GM19099 (cell line): ENCODE measurements around the gene MAN1C1.

Experiments
- POLR2A ChIP-seq: IDR thresholded peaks from 3 replicates; pipeline ENCODE4 v1.6.1; 2011; ENCODE audit warnings: low read depth; ENCODE audit not compliant: insufficient read length; ENCODE audit errors: extremely low read depth

Gene MAN1C1

GRCh38 chr1:25701030-25701785 lies 84.6 kb downstream of the MAN1C1 start:
- no peak for TF ChIP-seq POLR2A

- TF ChIP-seq POLR2A, result no peak
Observed at GRCh38 chr1:25702101-25702775, 85.6 kb downstream of the MAN1C1 start.

- no peak for TF ChIP-seq POLR2A
Observed at GRCh38 chr1:25703041-25703440, 86.5 kb downstream of the MAN1C1 start.

DNA sequence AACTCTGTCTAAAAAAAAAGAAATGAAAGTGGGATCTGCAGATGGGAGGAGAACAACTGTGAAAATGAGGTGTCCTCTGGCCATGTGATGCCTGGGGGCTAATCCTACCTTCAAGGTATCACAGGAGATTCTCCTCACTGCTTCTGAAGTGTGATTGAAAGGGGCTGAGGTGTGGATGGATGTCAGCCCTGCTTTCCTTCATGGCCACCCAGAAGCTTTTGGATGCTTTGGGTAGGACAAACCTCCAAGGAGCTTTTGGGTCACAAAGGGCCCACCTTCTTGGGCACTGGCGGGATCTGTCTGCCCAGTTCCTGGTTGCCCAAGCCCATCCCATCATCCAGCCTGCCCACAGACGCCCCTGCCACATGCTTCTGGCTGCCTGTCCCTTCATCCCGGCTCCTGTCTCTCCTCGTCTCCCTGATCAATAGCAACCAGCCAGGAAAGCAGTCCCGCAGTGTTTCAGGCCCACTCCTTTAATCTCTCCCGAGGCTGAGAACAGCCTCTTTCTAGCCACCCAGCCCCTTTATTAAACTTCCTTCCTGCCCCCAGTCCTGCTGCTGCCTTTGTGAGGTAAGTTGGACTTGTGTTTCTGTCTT lies 87.2 kb downstream of the MAN1C1 start:
- TF ChIP-seq POLR2A, result no peak

GRCh38 chr1:25704267-25704691 lies 87.7 kb downstream of the MAN1C1 start:
- no peak for TF ChIP-seq POLR2A

DNA sequence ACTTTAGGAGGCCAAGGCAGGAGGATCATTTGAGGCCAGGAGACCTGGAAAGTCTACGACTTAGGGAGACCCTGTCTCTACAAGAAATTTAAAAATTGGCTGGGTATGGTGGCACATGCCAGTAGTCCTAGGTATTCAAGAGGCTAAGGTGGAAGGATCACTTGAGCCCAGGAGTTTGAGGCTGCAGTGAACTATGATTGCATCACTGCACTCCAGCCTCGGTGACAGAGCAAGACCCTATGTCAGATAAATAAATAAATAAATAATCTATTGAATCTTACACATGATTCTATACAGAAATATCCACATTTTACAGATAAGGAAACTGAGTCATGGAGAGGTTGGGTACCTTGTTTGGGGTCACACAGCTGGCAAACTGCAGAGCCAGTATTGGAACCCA lies 89.1 kb downstream of the MAN1C1 start:
- no peak for TF ChIP-seq POLR2A

GRCh38 chr1:25706146-25707089 lies 89.8 kb downstream of the MAN1C1 start:
- no peak for TF ChIP-seq POLR2A

GRCh38 chr1:25707280-25708016 lies 90.9 kb downstream of the MAN1C1 start:
- TF ChIP-seq POLR2A, result no peak

GRCh38 chr1:25710583-25711347 lies 94.2 kb downstream of the MAN1C1 start:
- TF ChIP-seq POLR2A, result no peak

- TF ChIP-seq POLR2A, result no peak
Observed at GRCh38 chr1:25711555-25712298, 95.1 kb downstream of the MAN1C1 start.

GRCh38 chr1:25712299-25712970 lies 95.8 kb downstream of the MAN1C1 start:
- TF ChIP-seq POLR2A, result no peak

DNA sequence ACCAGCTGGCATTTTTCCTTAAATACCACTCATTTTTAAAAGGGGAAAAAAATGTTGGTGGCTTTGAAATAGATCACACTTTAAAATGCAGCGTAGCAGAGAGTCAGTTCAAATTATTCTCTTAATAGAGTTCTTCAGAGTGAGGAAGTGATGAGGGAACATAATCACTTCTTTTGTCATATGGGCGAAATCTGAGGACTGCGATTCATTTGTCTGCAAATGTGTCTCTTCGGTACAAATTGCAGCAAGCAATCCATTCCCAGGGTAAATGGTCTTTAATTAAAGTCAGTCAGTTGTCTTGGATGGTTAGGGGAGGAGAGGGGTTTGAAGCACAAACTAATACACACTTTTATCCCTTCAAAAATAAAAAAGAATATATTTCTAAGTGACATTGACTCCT lies 97.4 kb downstream of the MAN1C1 start:
- no peak for TF ChIP-seq POLR2A
